ENCODE measurements around the gene LRRC8D. TPM values are rescaled to one million over a fixed set of nuclear protein-coding genes. Genes with fewer than 3 reads are reported as not detected.

The LRRC8D gene
- total RNA-seq, 3 donors from 2014 or later (not counting 1 experiment from before 2014, with no cell fraction given), result 16.2 to 26.2 (median 17.1) TPM

DNA sequence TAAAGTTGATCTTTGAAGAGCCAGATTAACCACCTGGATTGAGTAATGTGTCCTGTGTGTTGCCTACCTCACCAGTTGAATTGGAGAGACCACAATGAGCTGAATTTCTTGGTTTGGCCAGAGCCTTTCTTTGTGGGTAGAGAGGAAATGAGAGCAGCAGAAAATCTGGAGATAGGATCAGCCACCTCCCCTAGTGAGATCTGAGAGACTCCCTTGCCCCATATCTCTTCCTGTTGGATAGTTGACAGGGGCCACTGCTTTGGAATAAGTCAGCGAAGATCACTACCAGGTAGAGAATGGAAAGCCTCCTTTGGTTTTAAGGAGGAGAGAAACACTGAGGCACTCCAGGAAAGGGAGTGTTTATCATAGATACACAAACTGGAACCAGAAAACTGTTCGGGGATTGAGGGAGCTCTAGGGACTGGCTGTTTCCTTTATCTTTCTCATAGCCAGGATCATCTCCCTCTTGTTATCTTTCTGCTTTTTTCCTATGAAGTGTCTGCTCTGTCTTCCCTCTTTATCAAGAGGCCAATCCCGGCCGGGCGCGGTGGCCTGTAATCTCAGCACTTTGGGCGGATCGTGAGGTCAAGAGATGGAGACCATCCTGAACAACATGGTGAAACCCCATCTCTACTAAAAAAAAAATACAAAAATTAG, 152.8 kb downstream of the LRRC8D start:
- no peak for TF ChIP-seq CTCF (IDR thresholded peaks at IDR 0.05)
- no peaks in the 10 kb centered on the region for H3K36me3 Mint-ChIP-seq
- H3K9me3 Mint-ChIP-seq, result no peaks in the 10 kb centered on the region
- WGBS (ENCODE audit: insufficient coverage), result 85% methylated on average over 8 of the region's 8 CpGs
- no peaks in the 10 kb centered on the region for H3K4me1 Mint-ChIP-seq
- Histone ChIP-seq H3K4me3 (ENCODE audit: low read length) (no peak overlapping the region), H3K4me1 (ENCODE audit: control insufficient read depth, insufficient read depth, low read length) (no peaks in the 10 kb centered on the region), H3K27me3 (ENCODE audit: control insufficient read depth, insufficient read depth, low read length) (no peaks in the 10 kb centered on the region), H3K9me3 (ENCODE audit: control insufficient read depth, insufficient read depth, low read length) (no peaks in the 10 kb centered on the region), H3K27ac (ENCODE audit: low read length) (no peak overlapping the region), H3K36me3 (ENCODE audit: control insufficient read depth, insufficient read depth, low read length) (no peaks in the 10 kb centered on the region)
- ATAC-seq, result peak in 1 of 3 donors; percentile 69
- peaks cover 0 to 3% of the 10 kb centered on the region in 2 donors for H3K27me3 Mint-ChIP-seq (ENCODE audit: low read depth in 2 of 2)
- intact Hi-C loops (cut with micrococcal nuclease), result no loop called here
- H3K27ac Mint-ChIP-seq, result no peak overlapping the region
- no peak for DNase-seq
- H3K4me3 Mint-ChIP-seq, result no peak overlapping the region

DNA sequence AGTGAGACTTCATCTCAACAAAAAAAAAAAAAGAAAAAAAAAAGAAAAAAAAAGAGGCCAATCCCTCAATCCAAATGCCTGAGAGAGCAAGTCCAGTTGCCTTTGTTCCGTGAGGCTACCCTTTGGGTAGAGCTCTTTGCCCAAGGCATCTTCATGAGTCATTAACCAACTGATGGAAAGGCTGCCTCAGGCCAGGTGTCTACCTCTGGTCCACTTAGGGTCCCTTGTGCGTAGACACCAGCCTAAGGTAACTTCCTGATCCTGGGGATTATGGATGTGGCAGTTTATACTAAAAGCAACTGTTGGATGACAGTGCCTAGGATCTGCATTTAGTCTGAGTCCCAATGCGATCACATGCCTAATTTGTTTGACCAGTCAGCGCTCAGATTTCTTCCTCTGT, 153.4 kb downstream of the LRRC8D start:
- Mint-ChIP-seq H3K4me3 (no peak overlapping the region), H3K27me3 (ENCODE audit: low read depth in 2 of 2) (peaks cover 0 to 3% of the 10 kb centered on the region in 2 donors), H3K4me1 (no peaks in the 10 kb centered on the region), H3K36me3 (no peaks in the 10 kb centered on the region), H3K9me3 (no peaks in the 10 kb centered on the region), H3K27ac (no peak overlapping the region)
- TF ChIP-seq CTCF (IDR thresholded peaks at IDR 0.05), result no peak
- Histone ChIP-seq H3K9me3 (ENCODE audit: control insufficient read depth, insufficient read depth, low read length) (no peaks in the 10 kb centered on the region), H3K27me3 (ENCODE audit: control insufficient read depth, insufficient read depth, low read length) (no peaks in the 10 kb centered on the region), H3K36me3 (ENCODE audit: control insufficient read depth, insufficient read depth, low read length) (no peaks in the 10 kb centered on the region), H3K4me3 (ENCODE audit: low read length) (no peak overlapping the region), H3K4me1 (ENCODE audit: control insufficient read depth, insufficient read depth, low read length) (no peaks in the 10 kb centered on the region), H3K27ac (ENCODE audit: low read length) (no peak overlapping the region)
- WGBS (ENCODE audit: insufficient coverage), result 97% methylated on average over 4 of the region's 4 CpGs
- no peak for ATAC-seq
- DNase-seq, result no peak
- intact Hi-C loops (cut with micrococcal nuclease), result no loop called here

DNA sequence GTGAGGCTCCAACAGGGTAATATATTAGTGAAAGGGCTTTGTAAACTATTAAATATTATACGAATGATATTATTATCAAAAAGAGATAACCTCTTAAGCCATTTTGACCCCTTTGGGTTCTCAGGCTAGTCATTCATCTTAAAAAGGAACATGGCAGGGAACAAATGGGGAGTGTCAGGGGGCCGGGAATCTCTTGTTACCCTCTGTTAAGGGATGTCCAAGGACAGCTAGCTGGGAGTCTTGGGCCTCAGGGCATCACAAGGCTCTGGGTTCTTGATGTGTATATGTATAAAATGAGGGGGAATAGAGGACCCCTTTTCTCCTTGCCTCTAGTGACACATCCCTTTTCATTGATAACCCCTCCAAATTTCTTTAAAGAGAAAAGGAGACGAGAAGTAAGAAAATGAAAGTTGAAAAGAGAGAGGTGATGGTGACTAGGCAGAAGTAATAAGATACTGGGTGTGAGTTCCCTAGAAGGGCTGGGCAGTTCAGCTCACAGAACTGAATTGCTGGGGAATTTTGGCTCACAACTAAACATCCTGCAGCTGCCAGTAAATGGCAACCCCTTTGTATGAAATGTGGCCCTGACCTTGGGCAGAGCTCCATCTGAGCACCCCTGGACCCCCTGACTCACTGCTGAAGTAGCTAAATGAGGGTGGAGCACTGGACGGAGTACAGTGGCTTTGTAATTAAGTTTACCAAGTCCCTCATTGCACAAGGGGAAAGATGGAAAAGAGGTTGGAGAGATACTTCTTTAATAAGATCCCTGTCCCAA, 154.1 kb downstream of the LRRC8D start:
- Mint-ChIP-seq H3K36me3 (no peaks in the 10 kb centered on the region), H3K4me1 (no peaks in the 10 kb centered on the region), H3K27ac (no peak overlapping the region), H3K9me3 (no peaks in the 10 kb centered on the region), H3K27me3 (ENCODE audit: low read depth in 2 of 2) (peaks cover 0 to 3% of the 10 kb centered on the region in 2 donors), H3K4me3 (no peak overlapping the region)
- H3K27ac ChIP-seq (ENCODE audit: low read length), result no peak overlapping the region
- ATAC-seq (no peak), DNase-seq (no peak)
- H3K4me3 ChIP-seq (ENCODE audit: low read length), result no peak overlapping the region
- intact Hi-C loops (cut with micrococcal nuclease), result no loop called here
- no peaks in the 10 kb centered on the region for H3K9me3 ChIP-seq (ENCODE audit: control insufficient read depth, insufficient read depth, low read length)
- H3K36me3 ChIP-seq (ENCODE audit: control insufficient read depth, insufficient read depth, low read length), result no peaks in the 10 kb centered on the region
- no peaks in the 10 kb centered on the region for H3K4me1 ChIP-seq (ENCODE audit: control insufficient read depth, insufficient read depth, low read length)
- no peak for TF ChIP-seq CTCF (IDR thresholded peaks at IDR 0.05)
- 81% methylated on average over 3 of the region's 4 CpGs for WGBS (ENCODE audit: insufficient coverage)
- no peaks in the 10 kb centered on the region for H3K27me3 ChIP-seq (ENCODE audit: control insufficient read depth, insufficient read depth, low read length)

All from natural killer cell (primary cell).